Inferior parietal cortex (tissue), 1 donor: ENCODE data around the gene CLASP1.
"Not testable (repeated sequence)": the region's sequence is repeated elsewhere in the genome, so short reads cannot be mapped to it uniquely, and the experiment has no call there.

Experiments
- DNase-seq: peaks from one replicate; pipeline ENCODE4 v3.0.0-alpha.2; 2016; ENCODE audit errors: extremely low spot score

CLASP1 gene

DNA sequence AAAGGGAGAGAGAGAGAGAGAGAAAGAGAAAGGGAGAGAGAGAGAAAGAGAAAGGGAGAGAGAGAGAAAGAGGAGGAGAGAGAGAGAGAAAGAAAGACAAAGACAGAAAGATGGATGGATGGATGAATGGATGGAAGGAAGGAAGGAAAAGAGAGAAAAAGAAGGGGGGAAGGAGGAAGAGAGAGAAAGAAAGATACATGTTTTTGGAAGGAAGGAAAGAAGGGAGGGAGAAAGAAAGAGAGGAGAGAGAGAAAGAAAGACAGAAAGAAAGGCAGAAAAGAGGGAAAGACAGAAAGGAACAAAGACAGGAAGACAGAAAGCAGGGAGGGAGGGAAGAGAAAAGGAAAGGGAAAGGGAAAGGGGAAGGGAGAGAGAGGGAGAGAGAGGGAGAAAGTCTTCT, 67.0 kb downstream of the CLASP1 start:
- DNase-seq, result no peak

DNA sequence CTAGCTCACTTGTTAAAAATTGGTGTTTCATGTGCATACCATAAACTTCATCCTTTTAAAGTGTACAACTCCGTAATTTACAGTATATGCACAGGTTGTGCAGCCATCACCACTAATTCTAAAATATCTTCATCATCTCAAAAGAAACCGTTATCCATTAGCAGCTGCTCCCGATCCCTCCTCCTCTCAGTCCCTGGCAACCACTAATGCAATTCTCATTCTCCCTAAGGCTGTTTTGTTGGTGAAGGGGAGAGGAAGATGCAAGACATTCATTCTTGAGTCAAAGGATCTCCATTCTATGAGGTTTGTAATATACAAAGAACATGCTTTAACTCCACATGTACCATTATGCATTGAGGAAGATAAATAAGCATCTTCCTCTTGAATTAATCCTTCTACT, 70.0 kb downstream of the CLASP1 start:
- no peak for DNase-seq

DNA sequence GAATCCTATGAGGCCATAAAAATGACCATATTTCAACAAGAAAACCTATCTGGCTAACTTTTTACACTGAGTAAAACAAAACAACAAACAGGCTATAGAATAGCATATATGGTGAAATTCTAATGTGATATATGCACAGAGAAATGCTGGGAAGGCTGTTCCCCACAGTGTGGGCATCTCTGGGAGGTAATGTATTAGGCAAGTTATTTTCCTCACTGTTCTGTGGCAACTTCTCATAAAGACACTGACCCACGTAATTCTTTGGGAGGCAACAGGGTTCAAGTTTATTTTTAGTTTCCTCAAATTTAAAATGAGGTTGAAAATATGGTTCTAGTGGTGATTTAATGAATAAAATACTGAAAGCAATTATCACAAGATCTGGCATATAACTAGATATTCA, 71.9 kb downstream of the CLASP1 start:
- DNase-seq, result no peak

DNA sequence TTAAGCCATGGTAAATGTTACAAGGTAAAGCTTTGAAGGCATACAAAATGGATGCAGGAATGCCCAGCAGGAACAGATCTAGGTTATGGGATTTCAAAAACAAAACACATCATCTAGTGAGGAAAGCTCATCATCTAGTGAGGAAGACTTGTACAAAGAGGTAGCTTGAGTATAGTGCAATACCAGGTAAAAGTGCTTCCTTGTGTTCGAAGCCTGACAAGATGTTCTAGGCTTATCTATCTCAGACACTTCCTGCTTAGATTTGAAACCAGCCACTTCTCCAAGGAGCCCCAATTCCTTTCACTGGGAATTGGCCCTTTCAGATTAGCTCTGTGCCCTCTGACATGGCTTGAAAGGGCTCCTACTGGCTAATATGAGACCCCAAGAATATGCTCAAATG, 73.0 kb downstream of the CLASP1 start:
- DNase-seq, result no peak

DNA sequence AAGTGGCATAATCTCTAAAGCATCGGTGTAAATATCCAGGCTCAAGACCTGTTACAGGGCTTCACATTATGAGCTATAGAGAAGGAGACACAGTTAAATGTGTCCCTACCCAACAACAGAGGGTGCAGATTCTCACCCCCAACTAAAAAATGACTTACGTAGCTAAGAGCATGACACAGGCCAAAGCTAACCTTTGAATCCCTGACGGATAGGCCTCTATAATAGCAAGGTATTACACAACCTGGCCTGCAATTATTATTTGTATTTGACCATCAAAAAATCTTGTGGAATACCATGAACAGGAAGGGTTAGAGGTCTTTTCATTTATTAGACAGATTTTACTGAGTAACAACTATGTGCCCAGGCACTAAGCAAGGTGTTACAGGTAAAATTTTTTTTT, 73.5 kb downstream of the CLASP1 start:
- no peak for DNase-seq

DNA sequence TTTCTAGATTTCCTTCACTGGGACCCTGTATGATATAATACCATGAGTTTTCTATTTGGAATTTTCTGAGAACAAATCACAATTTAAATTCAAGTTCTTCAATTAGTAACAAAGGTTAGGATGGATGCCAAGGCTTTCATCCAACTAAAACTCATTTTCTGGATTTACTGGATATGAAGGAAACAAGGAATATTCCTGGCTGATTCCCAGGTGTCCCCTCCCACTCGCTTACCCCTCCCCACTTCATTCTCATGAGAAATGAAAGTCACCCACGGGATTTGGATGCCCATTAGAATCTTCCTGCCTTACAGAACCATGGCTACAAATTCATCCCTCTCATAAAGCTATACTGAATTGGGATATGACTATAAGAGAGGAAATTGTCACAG, 78.6 kb downstream of the CLASP1 start:
- no peak for DNase-seq

DNA sequence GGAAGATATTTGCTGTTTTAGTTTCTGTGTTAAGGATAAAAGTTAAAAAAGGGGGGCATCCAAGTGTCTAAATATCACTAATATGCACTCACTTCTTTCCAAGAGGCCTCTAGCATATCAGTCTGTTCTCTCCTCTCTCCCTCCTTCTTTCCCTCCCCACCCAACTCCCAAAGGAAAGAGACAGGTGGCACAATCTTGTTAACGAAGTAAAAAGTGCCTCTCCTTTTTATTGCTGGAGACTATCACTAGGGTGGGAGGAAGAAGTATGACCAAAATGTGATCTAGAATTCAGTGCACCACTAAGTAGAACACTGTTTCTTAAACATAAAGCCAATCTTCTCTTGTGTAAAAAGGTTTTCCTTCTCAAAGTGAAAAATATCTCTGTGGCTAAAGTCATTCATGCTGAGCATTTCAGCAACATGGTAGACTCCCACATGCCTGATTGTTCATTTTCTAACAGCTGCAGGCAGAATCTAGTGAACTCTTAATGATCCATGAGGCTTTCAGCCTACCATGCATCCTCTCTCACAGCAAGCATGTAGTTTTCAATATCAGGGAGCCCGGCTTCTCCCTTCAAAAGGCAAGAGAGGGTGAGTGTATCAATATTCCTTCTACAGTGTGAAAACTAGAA, 79.1 kb downstream of the CLASP1 start:
- no peak for DNase-seq

DNA sequence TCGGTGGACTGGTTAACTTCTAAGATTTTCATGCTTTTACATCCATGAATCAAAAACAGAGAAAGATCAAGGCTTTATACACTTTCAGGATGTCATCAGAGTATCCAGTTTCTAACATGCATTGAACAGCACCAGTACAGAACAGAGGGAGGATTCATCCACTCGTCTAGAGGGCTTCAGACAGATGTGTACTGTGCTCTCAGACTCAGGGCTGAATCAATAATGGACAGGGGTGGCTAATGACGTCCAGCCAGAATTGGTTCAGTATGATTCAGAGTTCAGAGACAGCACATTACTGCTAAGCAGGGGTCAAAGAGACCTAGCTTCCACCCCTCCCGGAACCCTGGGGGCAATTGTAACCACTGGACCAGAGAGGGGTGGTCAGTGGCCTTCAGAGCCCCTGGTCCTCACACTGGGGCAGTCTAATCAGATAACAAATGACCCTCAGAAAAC, 81.3 kb downstream of the CLASP1 start:
- DNase-seq, result peak; percentile 44

DNA sequence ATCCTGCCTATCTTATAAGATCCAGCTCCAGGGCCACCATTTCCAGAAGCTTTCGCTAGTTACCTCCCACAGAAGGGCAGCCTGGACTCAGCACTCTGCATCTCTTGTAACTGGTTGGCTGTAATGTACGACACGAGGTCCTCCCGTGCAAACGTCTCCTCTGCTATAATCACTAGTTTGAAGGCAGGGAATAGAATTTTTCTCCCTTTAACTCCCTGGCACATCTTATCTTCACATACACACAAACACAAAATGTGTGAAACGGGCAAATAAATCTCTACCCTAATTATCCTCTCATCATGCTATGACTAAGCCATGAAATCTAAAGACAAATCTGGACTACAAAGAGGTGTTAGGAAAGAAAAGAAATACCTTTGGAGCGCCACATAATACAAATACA, 81.8 kb downstream of the CLASP1 start:
- DNase-seq, result no peak

DNA sequence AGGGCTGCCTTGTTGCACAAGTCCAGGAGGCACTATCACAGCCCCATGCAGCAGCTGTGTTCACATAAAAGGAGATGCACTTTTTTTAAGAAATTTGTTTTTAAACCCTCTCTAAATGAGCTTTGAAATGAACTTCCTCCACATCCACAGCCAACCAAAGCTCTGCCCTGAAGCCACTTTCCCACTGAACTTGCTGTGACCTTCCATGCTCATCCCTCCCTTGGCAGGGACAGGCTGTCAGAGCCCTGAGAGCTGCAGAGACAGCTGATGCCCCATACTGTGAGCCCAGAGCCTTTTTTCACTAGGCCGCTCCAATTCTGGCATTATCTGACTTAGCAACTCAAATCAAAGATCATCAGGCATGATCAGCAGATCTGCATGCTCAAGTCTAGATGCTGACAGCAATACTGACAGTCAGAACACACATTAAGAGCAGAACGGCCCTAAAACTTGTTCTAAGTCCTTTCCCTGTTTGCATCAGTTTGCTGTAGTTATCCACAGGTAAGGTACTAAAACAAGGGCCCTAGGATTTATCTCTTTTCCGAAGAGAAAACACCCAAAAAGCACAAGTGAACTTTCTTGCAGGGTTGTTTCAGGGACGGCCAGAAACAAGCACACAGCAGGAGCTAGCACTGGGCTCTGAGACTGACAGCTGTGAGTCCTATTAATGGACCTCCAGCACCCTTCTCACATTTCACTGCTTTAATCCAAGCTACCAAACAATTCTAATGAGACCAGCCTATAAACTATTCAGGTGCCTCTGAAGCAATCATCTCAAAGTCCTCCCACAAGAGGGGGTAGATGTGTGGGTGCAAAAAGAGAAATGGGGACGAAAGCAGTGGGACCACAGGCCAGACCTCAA, 83.6 kb downstream of the CLASP1 start:
- no peak for DNase-seq

DNA sequence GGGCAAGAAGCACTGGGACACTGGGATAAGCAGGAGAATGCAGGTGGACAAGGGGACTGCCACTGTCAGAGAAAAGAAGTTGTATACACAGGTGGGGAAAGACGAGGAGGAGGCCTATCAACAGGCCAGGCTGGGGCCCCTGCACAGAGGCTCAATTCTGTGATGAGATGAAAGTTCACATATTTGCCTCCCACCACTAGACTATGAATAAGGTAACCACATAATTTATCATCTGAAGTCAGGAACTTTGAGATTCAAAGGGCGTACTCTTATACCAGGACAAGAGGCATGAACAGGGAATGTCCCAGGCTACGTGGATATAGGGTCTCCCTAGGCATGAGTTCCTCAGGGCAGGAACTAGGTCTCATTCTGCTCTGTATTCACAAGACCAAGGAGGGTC, 84.4 kb downstream of the CLASP1 start:
- no peak for DNase-seq

DNA sequence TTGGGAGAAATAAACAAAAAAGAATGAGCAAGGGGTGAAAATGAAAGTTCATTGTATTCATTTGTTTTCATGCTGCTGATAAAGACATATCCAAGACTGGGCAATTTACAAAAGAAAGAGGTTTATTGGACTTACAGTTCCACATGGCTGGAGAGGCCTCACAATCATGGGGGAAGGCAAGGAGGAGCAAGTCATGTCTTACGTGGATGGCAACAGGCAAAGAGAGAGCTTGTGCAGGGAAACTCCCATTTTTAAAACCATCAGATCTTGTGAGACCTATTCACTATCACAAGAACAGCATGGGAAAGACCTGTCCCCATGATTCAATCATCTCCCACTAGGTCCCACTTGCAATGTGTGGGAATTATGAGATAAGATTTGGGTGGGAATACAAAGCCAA, 85.5 kb downstream of the CLASP1 start:
- not testable (repeated sequence) for DNase-seq

DNA sequence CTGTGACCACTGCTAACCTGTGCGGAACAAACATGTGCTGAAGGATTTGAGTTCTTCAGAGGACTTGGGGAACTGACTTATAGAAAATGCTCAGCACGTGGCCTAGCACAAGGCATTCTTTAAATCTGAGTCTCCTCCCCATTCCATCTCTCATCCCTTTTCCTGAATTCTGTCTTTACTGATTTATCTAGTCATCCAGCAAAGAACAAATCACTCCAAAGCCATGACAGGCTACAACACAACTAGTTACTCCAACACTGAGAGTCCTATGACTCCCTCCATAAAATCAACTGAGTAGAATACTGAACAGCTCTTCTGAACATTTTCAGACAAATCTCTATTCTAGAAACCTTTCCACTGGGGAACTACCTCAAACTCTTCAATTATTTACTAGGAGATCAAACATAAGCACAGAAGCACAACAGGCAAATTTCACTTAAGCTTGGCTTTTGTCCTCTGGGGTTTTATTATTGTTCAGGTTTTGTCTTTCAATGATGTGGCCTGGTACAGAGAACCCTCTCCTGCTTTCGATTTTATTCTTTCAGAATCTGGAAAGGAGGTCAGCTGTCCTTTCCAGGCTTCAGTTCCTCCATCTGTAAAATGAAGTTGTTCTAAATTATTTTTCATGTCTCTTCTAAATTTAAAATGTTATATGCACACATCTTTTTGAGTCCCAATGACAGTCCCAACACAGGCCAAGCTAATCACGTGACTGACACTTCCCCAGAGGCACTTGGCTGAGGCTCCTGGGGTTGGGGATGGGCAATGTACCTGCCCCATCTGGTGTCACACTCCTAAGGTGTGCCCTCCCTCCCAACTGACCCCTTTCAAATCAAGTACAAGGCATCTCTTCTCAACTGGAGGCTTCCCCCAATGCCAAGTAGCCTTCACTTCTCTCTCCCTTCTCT, 86.7 kb downstream of the CLASP1 start:
- no peak for DNase-seq

DNA sequence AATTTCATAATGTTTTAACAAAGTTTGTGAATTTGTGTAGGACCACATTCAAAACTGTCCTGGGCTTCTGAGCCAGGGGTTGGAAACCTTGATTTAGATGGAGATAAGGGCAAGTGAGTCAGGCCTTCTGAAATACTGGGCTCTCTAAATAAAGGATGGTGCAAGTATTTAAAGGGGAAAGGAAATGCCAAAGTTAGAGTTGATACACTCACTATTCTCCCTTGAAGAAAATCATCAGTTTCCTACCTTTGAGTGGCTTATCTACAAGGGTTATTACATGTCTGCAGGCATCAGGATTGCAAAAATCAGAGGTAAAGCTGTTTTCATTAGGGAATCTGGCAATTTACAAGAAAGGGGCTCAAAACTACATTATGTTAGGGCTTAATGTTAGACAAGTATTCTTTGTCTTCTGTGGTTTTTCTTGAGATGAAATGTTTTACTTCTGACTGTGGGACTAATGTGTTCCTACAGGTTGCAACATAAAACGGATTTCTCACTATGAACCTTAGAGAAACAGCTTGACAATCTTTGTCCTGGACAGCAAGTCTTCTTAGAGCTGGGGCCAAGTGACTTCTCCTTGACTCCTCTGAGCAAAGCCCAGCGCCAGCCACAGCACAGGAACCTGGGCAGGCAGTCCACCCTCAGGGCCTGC, 87.5 kb downstream of the CLASP1 start:
- no peak for DNase-seq

DNA sequence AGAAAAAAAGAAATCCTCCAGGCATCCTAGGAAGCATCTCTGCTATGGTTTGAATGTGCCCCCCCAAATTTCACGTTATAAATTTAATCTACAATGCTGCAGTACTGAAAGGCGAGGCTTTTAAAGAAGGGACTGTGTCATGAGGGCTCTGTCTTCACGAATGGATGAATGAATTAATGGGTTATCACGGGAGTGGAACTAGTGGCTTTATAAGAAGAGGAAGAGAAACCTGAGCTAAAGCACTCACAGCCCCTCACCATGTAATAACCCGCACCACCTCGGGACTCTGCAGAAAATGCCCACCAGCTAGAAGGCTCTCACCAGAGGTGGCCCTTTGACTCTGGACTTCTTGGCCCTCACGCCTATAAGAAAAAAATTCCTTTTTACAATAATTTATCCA, 90.9 kb downstream of the CLASP1 start:
- DNase-seq, result no peak

DNA sequence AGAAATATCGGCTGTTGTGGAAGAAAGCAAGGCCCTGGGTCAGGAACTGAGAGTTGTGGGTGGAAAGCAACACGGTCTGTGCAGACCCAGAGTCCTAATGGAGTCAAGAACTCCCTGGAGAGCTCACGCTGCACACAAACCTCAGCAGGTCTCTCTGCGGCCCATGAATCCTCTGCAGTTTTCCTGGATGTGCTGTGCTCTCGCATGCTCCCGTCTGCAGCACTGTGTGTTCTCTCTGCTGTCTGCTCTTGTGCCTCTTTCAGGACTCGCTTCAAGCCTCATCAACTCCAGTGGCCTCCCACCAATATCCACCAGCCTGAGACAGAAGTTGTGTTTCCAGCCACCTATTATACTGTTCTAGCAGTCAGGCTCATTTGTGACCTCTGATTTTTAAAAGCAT, 94.3 kb downstream of the CLASP1 start:
- no peak for DNase-seq

DNA sequence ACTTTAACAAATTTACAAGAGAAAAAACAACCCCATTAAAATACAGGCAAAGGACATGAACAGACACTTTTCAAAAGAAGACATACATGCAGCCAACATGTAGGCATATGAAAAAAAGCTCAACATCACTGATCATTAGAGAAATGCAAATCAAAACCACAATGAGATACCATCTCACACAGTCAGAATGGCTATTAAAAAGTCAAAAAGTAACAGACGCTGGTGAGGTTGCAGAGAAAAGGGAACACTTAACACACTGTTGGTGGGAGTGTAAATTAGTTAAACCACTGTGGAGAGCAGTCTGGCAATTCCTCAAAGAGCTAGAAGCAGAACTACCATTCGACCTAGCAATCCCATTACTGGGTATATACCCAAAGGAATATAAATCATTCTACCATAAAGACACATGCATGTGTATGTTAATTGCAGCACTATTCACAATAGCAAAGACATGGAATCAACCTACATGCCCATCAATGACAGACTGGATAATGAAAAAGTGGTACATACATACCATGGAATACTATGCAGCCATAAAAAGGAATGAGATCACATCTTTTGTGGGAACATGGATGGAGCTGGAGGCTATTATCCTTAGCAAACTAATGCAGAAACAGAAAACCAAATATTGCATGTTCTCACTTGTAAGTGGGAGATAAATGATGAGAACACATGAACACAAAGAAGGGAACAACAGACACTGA, 96.6 kb downstream of the CLASP1 start:
- not testable (repeated sequence) for DNase-seq

DNA sequence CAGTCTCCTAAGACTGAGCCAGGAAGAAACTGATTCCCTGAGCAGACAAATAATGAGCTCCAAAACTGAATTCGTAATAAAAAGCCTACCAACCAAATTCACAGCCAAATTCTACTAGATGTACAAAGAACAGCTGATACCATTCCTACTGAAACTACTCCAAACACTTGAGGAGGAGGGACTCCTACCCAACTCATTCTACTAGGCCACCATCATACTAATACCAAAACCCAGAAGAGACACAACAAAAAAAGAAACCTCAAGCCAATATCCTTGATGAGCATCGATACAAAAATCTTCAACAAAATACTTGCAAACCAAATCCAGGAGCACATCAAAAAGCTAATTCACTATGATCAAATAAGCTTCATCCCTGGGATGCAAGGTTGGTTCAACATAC, 98.6 kb downstream of the CLASP1 start:
- no peak for DNase-seq

DNA sequence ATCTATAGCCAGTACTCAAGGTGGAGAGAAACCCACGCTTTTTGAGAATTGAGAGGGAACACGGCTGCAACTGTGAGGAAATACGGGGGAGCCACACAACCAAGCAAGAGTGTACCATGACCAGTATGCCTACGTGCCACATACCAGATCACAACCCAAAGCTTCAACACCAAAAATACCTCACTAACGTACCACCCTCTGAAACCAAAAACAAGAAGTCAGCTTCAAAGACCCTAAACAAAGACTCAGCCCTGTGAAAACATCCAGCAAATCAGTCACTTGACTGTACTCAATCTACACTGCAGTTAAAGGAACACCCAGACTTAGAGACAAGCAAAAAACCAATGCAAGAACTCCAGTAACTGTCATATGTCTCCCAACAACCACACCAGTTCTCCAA, 101.6 kb downstream of the CLASP1 start:
- no peak for DNase-seq

DNA sequence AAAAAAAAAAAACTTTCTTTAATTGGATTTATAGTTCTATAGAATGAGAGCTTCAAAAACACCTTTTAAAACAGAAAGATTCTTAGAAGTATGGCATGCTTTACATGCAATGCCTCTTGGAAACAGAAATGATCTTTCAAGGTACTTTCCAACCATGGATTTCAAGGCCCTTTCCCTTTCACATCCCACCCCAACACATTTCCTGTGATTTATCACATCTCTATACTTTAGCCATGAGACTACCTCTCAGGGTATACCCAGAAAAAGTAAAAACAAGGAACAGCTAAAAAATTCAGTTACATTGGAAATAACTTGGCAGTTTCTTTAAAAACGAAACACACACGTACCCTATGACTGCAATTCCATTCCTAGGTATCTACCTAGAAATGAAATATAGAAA, 103.3 kb downstream of the CLASP1 start:
- DNase-seq, result no peak

DNA sequence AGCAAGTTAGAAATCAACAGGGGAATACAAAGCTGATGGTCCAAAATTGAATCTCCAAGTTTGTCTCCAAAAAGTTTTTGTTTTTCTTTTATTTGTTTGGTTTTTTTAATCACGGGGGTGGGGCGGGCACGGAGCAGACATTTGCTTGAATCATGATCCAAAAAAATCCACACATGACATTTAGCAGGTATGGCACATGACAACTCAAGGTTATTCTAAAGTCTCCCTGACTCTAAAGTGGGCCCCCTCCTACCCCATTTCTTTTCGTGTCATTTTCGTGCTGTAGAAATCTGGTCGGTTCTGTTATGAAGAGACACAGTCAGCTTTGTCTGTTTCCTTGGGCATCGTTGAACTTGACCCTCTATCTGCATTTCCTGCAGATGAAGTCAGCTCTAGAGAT, 104.0 kb downstream of the CLASP1 start:
- DNase-seq, result no peak
